GM12878 (cell line): ENCODE measurements around the gene WDR86. TPM values are rescaled to one million over a fixed set of nuclear protein-coding genes. Genes with fewer than 3 reads are reported as not detected.

Experiments
- ATAC-seq: fragments of 200-7000 bp; cut with Tn5 transposase; 3 replicates; pipeline ENCODE4 v1.9.1; 2020; ENCODE audit warnings: mild to moderate bottlenecking, moderate library complexity
- BruUV-seq: library from RNA; stranded (reverse); fragments of 400-500 nt; replicated peaks from 2 replicates; lab custom pipeline; 2021; lab: Mats Ljungman, UMichigan
- CTCF ChIA-PET: fragments of 300-600 bp; sonication (Branson Sonifier 250); formaldehyde crosslinking; extraction: SDS; loops from one replicate; lab custom pipeline; 2021; ENCODE audit warnings: inconsistent platforms; lab: Yijun Ruan, JAX
- POLR2A ChIA-PET: fragments of 350-600 bp; formaldehyde crosslinking; extraction: SDS; loops from one replicate; lab custom pipeline; 2021; ENCODE audit warnings: inconsistent platforms; lab: Charles Lee
- RAD21 ChIA-PET: fragments of 300-600 bp; sonication (Branson Sonifier 250); formaldehyde crosslinking; loops from one replicate; lab custom pipeline; 2023; ENCODE audit warnings: antibody characterized with exemption; ENCODE audit not compliant: unreplicated experiment; lab: Charles Lee
- SMC1A ChIA-PET: fragments of 300-600 bp; sonication (Branson Sonifier 250); formaldehyde crosslinking; loops from one replicate; lab custom pipeline; 2023; ENCODE audit not compliant: unreplicated experiment, uncharacterized antibody; lab: Charles Lee
- DNase-seq: peaks from one replicate; pipeline ENCODE4 v3.0.0-alpha.2; 2011; ENCODE audit warnings: low read depth, low spot score
- FAIRE-seq: peaks from 3 replicates; lab custom pipeline; 2011; peaks lifted over from hg19 to GRCh38; lab: Jason Lieb, UNC
- H2AFZ ChIP-seq: 2 replicates; pipeline ENCODE4 v1.6.0; 2011; ENCODE audit warnings: low read depth, low read length, control low read depth; ENCODE audit not compliant: control insufficient read depth
- H3K27ac ChIP-seq: 2 replicates; pipeline ENCODE4 v1.5.1; 2011; ENCODE audit warnings: control low read depth; ENCODE audit not compliant: control insufficient read depth, insufficient read depth
- H3K27me3 ChIP-seq, 2 experiments: replicated peaks in 1 of 2; 2 replicates each; pipeline versions ENCODE4 v1.6.0 to v1.6.1; 2011; ENCODE audit warnings: low read length in 1 of 2; ENCODE audit not compliant: control insufficient read depth in 2 of 2, insufficient read depth in 2 of 2
- H3K36me3 ChIP-seq, 2 experiments: 2 replicates each; pipeline ENCODE4 v1.5.1; 2011; ENCODE audit warnings: low read length in 1 of 2; ENCODE audit not compliant: control insufficient read depth in 2 of 2, insufficient read depth in 2 of 2
- H3K4me1 ChIP-seq: 2 replicates; pipeline ENCODE4 v1.6.1; 2011; ENCODE audit warnings: mild to moderate bottlenecking, low read length, moderate library complexity, mixed read lengths; ENCODE audit not compliant: control insufficient read depth, insufficient read depth
- H3K4me2 ChIP-seq: 2 replicates; pipeline ENCODE4 v1.6.0; 2011; ENCODE audit warnings: control low read depth; ENCODE audit not compliant: control insufficient read depth, insufficient read depth
- H3K4me3 ChIP-seq: fragments of 200-600 bp; sonication (generic); 2 replicates; pipeline ENCODE4 v1.5.1; 2016
- H3K79me2 ChIP-seq: 2 replicates; pipeline ENCODE4 v1.6.0; 2011; ENCODE audit warnings: low read length; ENCODE audit not compliant: control insufficient read depth, insufficient read depth
- H3K9ac ChIP-seq: 2 replicates; pipeline ENCODE4 v1.8.0; 2011; ENCODE audit warnings: low read length, control low read depth, mixed read lengths; ENCODE audit not compliant: control insufficient read depth, insufficient read depth
- H3K9me3 ChIP-seq: replicated peaks from 3 replicates; pipeline ENCODE4 v1.5.1; 2011; ENCODE audit warnings: mild to moderate bottlenecking, low read length; ENCODE audit not compliant: control insufficient read depth, insufficient read depth
- H4K20me1 ChIP-seq: 2 replicates; pipeline ENCODE4 v1.6.0; 2011; ENCODE audit not compliant: control insufficient read depth, insufficient read depth
- BRCA1 ChIP-seq: IDR thresholded peaks from 2 replicates; pipeline ENCODE4 v1.6.1; 2011; ENCODE audit warnings: low read depth, low read length, improper control_type of control experiment
- FOS ChIP-seq: IDR thresholded peaks from 3 replicates; pipeline ENCODE4 v1.6.1; 2011; ENCODE audit warnings: borderline replicate concordance; ENCODE audit not compliant: insufficient read length; ENCODE audit errors: extremely low read depth
- HDGF ChIP-seq: fragments of 450-650 bp; IDR thresholded peaks from 2 replicates; pipeline ENCODE4 v1.6.1; 2016; ENCODE audit warnings: antibody characterized with exemption
- POU2F2 ChIP-seq: IDR thresholded peaks from 3 replicates; pipeline ENCODE4 v1.6.1; 2011; ENCODE audit warnings: low read depth, mild to moderate bottlenecking, low read length, borderline replicate concordance
- RBBP5 ChIP-seq: fragments of 200-600 bp; sonication (generic); conservative IDR thresholded peaks from 2 replicates; pipeline ENCODE4 v1.6.1; 2016
- STAT3 ChIP-seq: IDR thresholded peaks from 2 replicates; pipeline ENCODE4 v1.6.1; 2011; ENCODE audit warnings: low read depth, low read length, improper control_type of control experiment
- ZNF384 ChIP-seq: IDR thresholded peaks from 2 replicates; pipeline ENCODE4 v1.6.1; 2012; ENCODE audit warnings: low read depth, mild to moderate bottlenecking, low read length, improper control_type of control experiment, borderline replicate concordance
- WGBS: methylation state at CpG from one replicate; pipeline ENCODE4 v1.1.6; 2016; ENCODE audit warnings: low lambda C conversion rate; ENCODE audit not compliant: insufficient replicate concordance, insufficient coverage; ENCODE audit errors: missing lambda C conversion rate; 5-methylcytosine and 5-hydroxymethylcytosine counted together
- in situ Hi-C: fragments of 300-500 bp; cut with MboI; formaldehyde crosslinking; loops from 9 replicates; pipeline ENCODE4 v1.14.3; 2018; ENCODE audit warnings: mixed read lengths
- intact Hi-C: fragments of 100-400 bp; cut with micrococcal nuclease; formaldehyde crosslinking; loops from one replicate; pipeline ENCODE4 v1.14.2; 2022; ENCODE audit not compliant: unreplicated experiment
- polyA plus RNA-seq, 11 experiments: library from polyadenylated mRNA; depleted of rRNA in 4 of 11; unstranded in 6 of 11; stranded (reverse) in 5 of 11; fragments of >200 nt; fragmentation: Nextera tagmentation in 4 of 11; fragmentation: Illumina TruSeq in 1 of 11; extraction: Ambion mirVana in 4 of 11; extraction: Trizol in 1 of 11; gene quantifications; 1 replicate in 1 of 11; 2 replicates in 10 of 11; pipeline versions ENCODE4 v1.2.1 to v1.2.3, GENCODE V29; 2011 to 2016; ENCODE audit warnings: inconsistent platforms in 2 of 11, missing spikeins in 2 of 11, low read depth in 1 of 11
- total RNA-seq, 4 experiments: library from RNA; depleted of rRNA in 3 of 4; stranded (reverse); fragments of >200 nt in 3 of 4; fragmentation: Illumina TruSeq in 1 of 4; extraction: Trizol in 1 of 4; gene quantifications; 2 replicates each; pipeline versions ENCODE4 v1.2.1 to v1.2.3, GENCODE V29; 2013 to 2021
- TF ChIP-seq, protein P1 (sequence below): fragments of 450-650 bp; IDR thresholded peaks from 2 replicates; pipeline ENCODE4 v1.6.1; 2017; ENCODE audit warnings: mild to moderate bottlenecking
- TF ChIP-seq, protein P2 (sequence below): IDR thresholded peaks from 2 replicates; pipeline ENCODE4 v1.6.1; 2011; ENCODE audit warnings: low read depth, low read length, improper control_type of control experiment, borderline replicate concordance

Gene WDR86
- total and polyA plus RNA-seq, 10 of the 15 experiments (the other 5 are each of a cell fraction or from before 2014, with no cell fraction given), result 0.05 to 0.19 (median 0.15) TPM; not detected in 7

DNA sequence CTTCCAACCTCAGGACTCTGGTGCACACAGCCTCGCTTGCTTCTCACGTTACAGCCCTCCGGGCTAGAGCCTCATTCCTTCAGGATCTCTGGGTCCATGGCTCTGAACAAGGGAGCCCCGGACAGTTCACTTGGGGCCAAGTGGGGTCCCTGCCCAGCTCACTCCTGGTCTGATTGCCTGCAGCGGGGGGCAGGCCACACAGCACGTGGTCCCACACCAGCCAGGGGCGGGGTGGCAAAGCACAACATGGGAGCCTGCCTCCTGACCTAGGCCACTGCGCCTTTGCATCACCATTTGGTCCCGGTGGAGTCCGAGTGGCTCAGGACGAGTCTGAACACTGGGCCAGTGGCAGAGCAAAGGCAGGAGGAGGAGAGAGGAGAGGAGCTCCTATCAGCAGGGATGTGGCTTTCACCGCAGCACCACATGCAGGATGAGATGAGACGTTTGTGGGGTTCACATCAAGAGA lies 43.5 kb upstream of the WDR86 start:
- no TSS peak for BruUV-seq
- no peak overlapping the region for H3K9ac ChIP-seq
- DNase-seq (no peak), ATAC-seq (no peak), FAIRE-seq (no peak)
- H3K4me1 ChIP-seq, result no peaks in the 10 kb centered on the region; the same call in 1 of the 2 replicates
- H3K4me2 ChIP-seq, result no peak overlapping the region
- WGBS, result 47% methylated on average over 13 of the region's 13 CpGs
- no peak overlapping the region for H3K4me3 ChIP-seq
- H3K9me3 ChIP-seq, result no peaks in the 10 kb centered on the region; the same call in 2 of the 3 replicates
- no peaks in the 10 kb centered on the region for H3K36me3 ChIP-seq
- ChIA-PET POLR2A (no interaction called here), SMC1A (no interaction called here), RAD21 (no interaction called here), CTCF (no interaction called here)
- no peak overlapping the region for H2AFZ ChIP-seq
- H3K27ac ChIP-seq, result no peak overlapping the region
- H4K20me1 ChIP-seq, result no peaks in the 10 kb centered on the region
- no peak for TF ChIP-seq FOS
- no peak for TF ChIP-seq ZNF384
- TF ChIP-seq, protein P1, sequence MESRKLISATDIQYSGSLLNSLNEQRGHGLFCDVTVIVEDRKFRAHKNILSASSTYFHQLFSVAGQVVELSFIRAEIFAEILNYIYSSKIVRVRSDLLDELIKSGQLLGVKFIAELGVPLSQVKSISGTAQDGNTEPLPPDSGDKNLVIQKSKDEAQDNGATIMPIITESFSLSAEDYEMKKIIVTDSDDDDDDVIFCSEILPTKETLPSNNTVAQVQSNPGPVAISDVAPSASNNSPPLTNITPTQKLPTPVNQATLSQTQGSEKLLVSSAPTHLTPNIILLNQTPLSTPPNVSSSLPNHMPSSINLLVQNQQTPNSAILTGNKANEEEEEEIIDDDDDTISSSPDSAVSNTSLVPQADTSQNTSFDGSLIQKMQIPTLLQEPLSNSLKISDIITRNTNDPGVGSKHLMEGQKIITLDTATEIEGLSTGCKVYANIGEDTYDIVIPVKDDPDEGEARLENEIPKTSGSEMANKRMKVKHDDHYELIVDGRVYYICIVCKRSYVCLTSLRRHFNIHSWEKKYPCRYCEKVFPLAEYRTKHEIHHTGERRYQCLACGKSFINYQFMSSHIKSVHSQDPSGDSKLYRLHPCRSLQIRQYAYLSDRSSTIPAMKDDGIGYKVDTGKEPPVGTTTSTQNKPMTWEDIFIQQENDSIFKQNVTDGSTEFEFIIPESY, result no peak
- no peak for TF ChIP-seq RBBP5
- no peak for TF ChIP-seq BRCA1
- TF ChIP-seq, protein P2, sequence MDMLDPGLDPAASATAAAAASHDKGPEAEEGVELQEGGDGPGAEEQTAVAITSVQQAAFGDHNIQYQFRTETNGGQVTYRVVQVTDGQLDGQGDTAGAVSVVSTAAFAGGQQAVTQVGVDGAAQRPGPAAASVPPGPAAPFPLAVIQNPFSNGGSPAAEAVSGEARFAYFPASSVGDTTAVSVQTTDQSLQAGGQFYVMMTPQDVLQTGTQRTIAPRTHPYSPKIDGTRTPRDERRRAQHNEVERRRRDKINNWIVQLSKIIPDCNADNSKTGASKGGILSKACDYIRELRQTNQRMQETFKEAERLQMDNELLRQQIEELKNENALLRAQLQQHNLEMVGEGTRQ, result no peak
- TF ChIP-seq POU2F2, result no peak
- no peak for TF ChIP-seq HDGF
- no peak for TF ChIP-seq STAT3
- H3K27me3 ChIP-seq, result no peaks in the 10 kb centered on the region
- H3K79me2 ChIP-seq, result no peaks in the 10 kb centered on the region
- in situ Hi-C loops (no loop called here), intact Hi-C loops (no loop called here)
